ENCODE data around the gene TNMD.

DNA sequence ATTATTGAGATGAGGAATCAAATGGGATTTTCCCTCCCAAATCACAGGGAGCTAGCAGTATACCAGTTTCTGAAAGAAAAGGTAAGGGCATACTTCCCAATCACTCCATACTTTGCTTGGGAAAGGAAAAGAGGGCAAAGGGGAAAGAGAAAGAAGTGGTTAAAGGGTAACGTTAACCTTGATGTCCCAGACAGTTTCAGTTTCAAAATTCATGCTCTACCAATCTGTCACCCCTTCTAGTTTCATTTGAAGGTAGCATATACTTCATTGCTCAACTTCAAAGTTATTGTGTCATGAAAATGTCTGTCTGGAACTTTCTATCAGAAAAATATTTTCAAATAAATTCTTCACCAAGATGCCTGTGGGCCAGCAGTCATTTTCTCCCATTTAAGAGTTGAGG, 16.0 kb downstream of the TNMD start:
- TF ChIP-seq, protein P1, sequence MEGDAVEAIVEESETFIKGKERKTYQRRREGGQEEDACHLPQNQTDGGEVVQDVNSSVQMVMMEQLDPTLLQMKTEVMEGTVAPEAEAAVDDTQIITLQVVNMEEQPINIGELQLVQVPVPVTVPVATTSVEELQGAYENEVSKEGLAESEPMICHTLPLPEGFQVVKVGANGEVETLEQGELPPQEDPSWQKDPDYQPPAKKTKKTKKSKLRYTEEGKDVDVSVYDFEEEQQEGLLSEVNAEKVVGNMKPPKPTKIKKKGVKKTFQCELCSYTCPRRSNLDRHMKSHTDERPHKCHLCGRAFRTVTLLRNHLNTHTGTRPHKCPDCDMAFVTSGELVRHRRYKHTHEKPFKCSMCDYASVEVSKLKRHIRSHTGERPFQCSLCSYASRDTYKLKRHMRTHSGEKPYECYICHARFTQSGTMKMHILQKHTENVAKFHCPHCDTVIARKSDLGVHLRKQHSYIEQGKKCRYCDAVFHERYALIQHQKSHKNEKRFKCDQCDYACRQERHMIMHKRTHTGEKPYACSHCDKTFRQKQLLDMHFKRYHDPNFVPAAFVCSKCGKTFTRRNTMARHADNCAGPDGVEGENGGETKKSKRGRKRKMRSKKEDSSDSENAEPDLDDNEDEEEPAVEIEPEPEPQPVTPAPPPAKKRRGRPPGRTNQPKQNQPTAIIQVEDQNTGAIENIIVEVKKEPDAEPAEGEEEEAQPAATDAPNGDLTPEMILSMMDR (IDR thresholded peaks at IDR 0.05), result no peak
- TF ChIP-seq, protein P2, sequence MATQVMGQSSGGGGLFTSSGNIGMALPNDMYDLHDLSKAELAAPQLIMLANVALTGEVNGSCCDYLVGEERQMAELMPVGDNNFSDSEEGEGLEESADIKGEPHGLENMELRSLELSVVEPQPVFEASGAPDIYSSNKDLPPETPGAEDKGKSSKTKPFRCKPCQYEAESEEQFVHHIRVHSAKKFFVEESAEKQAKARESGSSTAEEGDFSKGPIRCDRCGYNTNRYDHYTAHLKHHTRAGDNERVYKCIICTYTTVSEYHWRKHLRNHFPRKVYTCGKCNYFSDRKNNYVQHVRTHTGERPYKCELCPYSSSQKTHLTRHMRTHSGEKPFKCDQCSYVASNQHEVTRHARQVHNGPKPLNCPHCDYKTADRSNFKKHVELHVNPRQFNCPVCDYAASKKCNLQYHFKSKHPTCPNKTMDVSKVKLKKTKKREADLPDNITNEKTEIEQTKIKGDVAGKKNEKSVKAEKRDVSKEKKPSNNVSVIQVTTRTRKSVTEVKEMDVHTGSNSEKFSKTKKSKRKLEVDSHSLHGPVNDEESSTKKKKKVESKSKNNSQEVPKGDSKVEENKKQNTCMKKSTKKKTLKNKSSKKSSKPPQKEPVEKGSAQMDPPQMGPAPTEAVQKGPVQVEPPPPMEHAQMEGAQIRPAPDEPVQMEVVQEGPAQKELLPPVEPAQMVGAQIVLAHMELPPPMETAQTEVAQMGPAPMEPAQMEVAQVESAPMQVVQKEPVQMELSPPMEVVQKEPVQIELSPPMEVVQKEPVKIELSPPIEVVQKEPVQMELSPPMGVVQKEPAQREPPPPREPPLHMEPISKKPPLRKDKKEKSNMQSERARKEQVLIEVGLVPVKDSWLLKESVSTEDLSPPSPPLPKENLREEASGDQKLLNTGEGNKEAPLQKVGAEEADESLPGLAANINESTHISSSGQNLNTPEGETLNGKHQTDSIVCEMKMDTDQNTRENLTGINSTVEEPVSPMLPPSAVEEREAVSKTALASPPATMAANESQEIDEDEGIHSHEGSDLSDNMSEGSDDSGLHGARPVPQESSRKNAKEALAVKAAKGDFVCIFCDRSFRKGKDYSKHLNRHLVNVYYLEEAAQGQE (IDR thresholded peaks at IDR 0.05; ENCODE audit: insufficient read depth in 1 of 2, low read depth in 2 of 2, low read length in 1 of 2), result no peak
- TF ChIP-seq SIN3A (IDR thresholded peaks at IDR 0.05; ENCODE audit: borderline replicate concordance, insufficient read depth, low read depth, low read length) (no peak), POLR2AphosphoS5 (IDR thresholded peaks at IDR 0.05; ENCODE audit: low read depth, low read length) (no peak)
